GM21737 (cell line): ENCODE measurements around the gene SLAMF1.
"Not testable (repeated sequence)": the region's sequence is repeated elsewhere in the genome, so short reads cannot be mapped to it uniquely, and the experiment has no call there.

Experiments used
- ATAC-seq: cut with Tn5 transposase; IDR thresholded peaks from one replicate; pipeline ENCODE4 v1.9.1; 2021; ENCODE audit warnings: mild to moderate bottlenecking, moderate library complexity; ENCODE audit not compliant: unreplicated experiment

SLAMF1 gene

DNA sequence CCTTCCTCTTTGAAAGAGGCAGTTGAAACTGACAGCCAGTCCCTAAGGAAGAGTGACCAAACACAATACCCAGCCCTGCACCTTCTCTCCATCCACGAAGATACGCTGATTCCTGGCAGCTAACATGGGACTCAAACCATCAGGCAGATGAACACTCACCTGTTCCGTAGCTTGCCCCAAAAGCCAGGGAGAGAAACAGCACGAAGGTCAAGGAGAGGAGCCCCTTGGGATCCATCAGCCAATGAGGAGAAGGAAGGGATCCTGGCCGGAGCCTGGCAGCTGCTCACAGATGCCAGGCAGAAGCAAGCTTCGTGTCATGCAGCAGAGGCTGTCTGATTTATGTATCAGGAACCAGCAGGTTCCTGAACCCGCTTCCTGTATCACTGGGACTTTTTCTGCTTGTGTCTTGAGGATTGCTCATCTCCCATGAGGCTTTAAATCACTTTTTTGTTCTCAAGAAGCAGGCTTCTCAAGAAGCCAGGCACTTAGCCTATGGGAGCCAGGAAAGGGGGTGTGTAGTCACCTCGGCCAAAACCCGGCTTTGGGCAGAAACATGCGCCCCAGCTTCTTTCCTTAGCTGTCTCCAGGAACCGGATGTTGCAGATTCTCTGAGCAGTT lies at the start of gene SLAMF1:
Gene SLAMF1, minus strand, starts transcription at position 334 of the 618 bp plus-strand sequence. Its CDS starts 99 bp downstream, at position 235.
- peak; percentile 42 for ATAC-seq

DNA sequence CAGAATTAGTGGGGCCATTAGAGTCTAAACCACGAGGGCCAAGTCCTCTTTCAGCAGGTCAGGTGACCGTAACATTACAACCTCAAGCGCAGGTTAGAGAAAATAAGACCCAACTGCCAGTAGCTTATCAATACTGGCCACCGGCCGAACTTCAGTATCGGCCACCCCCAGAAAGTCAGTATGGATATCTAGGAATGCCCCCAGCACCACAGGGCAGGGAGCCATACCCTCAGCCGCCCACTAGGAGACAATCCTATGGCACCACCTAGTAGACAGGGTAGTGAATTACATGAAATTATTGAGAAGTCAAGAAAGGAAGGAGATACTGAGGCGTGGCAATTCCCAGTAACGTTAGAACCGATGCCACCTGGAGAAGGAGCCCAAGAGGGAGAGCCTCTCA lies 45.5 kb upstream of the SLAMF1 start:
- not testable (repeated sequence) for ATAC-seq

GRCh38 chr1:160685266-160685665 lies 38.4 kb upstream of the SLAMF1 start:
- ATAC-seq: no peak

DNA sequence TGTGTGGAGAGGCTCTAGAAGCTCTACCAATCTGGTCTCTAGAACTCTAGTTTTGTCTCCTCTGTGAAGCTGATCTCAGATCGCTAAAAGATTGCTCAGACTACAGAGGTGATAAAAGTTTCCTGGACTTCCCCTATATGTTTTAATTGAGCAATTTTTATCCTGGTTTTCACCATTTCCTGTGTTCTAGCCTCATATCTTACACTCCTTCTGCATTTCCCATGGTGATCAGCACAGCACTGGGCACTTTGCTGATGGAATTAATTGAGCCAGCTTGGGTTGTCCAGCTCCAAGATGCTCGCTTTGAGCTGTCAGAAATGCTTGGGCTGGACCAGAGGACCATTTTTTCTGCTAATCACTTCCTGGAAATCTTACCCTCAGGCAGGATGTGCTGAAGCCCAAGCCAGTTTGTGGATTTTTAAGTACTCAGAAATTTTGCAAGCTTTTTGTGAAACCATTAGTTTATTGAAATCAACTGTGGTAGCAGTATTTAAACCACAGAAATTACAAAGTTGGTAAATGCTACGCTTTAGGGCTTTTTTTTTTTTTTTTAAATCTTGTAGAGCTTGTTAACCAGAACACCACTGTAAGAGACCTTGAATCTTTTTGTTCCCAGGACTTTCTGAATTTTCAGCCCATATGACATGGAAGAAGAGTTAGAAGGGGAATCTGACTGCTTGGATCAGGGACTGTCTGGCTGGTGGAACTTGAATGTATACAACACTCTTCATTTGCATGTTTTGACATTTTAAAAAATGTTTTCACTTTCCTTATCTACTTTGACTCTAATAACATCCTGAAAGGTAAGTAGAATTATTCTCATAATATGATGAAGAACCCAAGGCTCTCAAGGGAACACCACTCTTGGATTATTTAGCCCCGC lies 36.4 kb upstream of the SLAMF1 start:
- ATAC-seq: no peak

DNA sequence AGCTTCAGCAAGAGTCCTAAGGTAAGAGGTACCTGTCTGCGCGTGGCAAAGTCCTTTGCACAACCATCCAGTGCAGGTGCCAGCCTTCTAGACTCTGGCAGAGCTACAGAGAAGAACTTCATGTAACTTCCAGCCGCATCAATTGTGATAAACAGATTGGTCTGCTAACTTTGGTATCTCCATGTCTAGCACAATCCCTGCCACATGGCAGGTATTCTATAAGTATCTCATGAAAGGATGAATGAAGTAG lies 35.0 kb upstream of the SLAMF1 start:
- ATAC-seq: no peak

- peak; percentile 33 for ATAC-seq
Observed at GRCh38 chr1:160681066-160681890, 34.4 kb upstream of the SLAMF1 start.

DNA sequence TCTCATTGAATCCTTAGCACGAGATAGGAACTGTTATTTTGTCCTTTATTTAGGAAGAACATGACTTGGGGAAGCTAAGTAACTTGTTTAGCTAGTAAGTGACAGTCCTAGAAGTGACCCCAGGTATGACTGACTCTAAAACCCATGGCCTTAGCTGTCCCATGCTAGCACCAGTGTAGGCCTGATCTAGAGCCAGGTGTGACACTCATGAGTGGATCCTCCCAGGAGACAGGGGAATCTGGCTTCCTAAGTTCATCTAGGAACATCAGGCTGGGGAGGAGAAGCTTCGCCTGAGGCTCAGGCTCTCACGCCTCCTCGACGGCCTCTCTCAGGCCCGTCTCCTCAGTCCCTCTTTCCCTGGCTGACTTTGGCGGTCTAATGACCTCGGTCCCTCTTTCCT lies 33.6 kb upstream of the SLAMF1 start:
- ATAC-seq: no peak

- ATAC-seq: no peak
Observed at GRCh38 chr1:160679893-160680292, 33.0 kb upstream of the SLAMF1 start.

DNA sequence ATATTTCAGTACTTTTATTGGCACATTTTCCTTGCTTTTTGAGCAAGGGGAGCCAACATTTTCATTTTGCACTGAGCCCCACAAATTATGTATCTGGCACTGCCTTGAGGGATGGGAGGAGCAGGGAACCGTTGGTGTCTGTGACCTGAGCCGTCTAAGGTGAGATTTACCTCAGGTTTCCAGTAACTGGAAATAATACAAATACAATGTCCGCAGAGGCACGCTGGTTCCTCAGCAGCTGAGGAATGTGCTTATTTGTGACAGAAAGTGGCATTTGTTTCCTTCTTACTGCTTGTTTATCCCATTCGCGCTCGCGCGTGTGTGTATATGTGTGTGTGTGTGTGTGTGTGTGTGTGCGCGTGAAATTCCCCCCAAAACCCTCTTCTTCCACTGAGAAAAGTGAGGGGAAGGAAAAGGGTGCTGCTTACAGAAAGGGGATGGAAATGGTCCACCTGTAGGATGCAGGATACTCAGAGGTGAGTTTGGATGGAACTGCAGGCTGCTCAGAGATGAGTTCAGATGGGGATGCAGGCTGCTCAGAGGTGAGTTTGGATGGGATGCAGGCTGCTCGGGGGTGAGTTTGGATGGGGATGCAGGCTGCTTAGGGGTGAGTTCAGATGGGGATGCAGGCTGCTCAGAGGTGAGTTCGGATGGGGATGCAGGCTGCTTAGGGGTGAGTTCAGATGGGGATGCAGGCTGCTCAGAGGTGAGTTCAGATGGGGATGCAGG lies 30.2 kb upstream of the SLAMF1 start:
- no peak for ATAC-seq

- ATAC-seq: peak; percentile 47
Observed at GRCh38 chr1:160675641-160676410, 29.0 kb upstream of the SLAMF1 start.

DNA sequence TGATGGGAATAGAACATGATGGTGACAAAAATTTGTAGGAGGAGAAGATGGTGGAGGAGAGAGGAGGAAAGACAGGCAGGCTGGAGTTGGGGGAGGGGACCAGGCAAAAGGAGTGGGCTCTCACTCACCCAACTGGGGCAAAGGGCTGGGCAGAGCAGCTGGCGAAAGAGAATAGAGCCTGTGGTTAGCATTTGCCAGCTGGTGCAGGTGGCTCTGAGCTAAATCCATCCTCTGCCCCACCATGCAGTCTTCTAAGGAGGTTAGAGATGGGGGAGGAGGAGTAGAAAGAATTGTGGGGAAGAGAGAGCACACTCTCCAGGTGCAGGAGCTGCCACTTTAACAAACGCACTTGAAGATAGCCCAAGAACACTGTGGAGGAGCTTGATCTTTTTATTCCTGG lies 27.6 kb upstream of the SLAMF1 start:
- ATAC-seq: no peak

- no peak for ATAC-seq
Observed at GRCh38 chr1:160672789-160673695, 26.2 kb upstream of the SLAMF1 start.

DNA sequence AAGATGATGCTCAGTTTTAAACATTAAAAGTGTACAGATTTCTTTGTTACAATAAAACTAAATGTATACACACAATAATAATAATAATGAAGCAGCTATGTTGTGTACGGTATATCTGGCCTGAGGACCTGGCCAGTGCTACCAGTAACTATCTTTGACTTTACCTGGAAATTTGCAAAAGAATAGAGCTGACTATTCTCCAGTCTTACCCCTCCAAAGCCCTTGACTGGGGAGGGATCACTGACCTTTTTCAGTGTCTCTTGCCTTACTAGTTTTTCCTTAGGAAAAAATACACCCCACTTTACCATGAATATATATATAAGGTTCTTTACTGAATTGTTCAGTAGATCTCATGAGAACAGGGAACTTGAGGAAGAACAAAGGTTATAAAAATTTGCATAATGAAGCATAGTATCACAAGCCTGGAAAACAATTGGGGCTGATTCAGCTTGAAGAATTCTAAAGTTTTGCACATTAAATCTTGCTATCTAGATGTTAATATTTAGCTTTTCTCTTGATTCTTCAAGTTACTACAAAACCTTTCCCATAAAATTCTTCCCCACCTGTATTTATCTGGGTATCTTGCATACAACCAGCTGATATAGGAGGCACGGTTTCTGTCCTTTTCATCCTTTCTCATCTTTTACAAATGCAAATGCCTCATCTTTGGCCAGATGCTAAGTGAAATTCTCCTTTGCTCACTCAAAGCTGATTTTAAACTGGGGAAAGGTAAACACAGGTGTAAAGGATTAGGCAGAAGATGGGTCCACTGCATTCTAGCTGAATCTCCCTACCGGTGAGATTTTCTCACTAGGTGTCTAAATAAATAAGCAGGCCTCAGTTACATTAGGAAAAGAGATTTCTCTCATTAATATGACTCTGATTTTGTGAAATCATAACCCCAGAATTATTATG lies 25.0 kb upstream of the SLAMF1 start:
- ATAC-seq: no peak

DNA sequence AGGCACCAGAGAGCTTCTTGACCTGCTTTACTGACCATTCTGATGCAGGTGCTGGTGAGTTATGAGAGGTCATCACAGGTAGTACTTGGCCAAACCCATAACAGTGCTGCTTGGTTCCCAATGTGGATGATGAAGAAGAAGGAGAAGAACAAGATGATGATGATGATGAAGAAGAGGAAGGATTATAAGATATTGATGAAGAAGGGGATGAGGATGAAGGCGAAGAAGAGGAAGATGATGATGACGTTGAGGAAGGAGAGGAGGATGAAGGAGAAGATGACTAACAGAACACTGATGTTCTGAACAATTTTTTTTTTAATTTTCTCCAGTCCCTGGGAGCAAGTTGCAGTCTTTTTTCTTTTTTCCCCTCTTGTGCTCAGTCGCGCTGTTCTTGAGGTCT lies 23.9 kb upstream of the SLAMF1 start:
- ATAC-seq: no peak

- no peak for ATAC-seq
Observed at GRCh38 chr1:160669802-160670201, 23.0 kb upstream of the SLAMF1 start.

- ATAC-seq: no peak
Observed at GRCh38 chr1:160669276-160669675, 22.4 kb upstream of the SLAMF1 start.

- ATAC-seq: no peak
Observed at GRCh38 chr1:160667896-160668295, 21.1 kb upstream of the SLAMF1 start.

GRCh38 chr1:160666079-160666442 lies 19.2 kb upstream of the SLAMF1 start:
- ATAC-seq: no peak
